Neuronal stem cell (in vitro differentiated cells): ENCODE data around the gene RANBP10.

Experiments used
- DNase-seq: peaks from one replicate; pipeline ENCODE4 v3.0.0-alpha.2; 2013; ENCODE audit warnings: low spot score
- H2AFZ ChIP-seq: one replicate; pipeline ENCODE4 v1.6.1; 2013; ENCODE audit warnings: mild to moderate bottlenecking, low read length, inconsistent platforms
- H2AK5ac ChIP-seq: 2 replicates; pipeline ENCODE4 v1.6.1; 2013; ENCODE audit warnings: low read depth, mild to moderate bottlenecking, inconsistent platforms, low read length, moderate library complexity, mixed read lengths
- H2BK120ac ChIP-seq: 2 replicates; pipeline ENCODE4 v1.6.1; 2013; ENCODE audit warnings: low read depth, mild to moderate bottlenecking, inconsistent platforms, low read length, moderate library complexity, mixed read lengths
- H2BK12ac ChIP-seq: one replicate; pipeline ENCODE4 v1.6.1; 2013; ENCODE audit warnings: low read length, inconsistent platforms
- H2BK15ac ChIP-seq: 2 replicates; pipeline ENCODE4 v1.6.1; 2013; ENCODE audit warnings: mild to moderate bottlenecking, low read length, inconsistent platforms, mixed read lengths
- H2BK5ac ChIP-seq: one replicate; pipeline ENCODE4 v1.6.1; 2013; ENCODE audit warnings: inconsistent platforms, mild to moderate bottlenecking, low read length, moderate library complexity
- H3K14ac ChIP-seq: one replicate; pipeline ENCODE4 v1.6.1; 2013; ENCODE audit warnings: low read length, inconsistent platforms
- H3K18ac ChIP-seq: 2 replicates; pipeline ENCODE4 v1.6.1; 2013; ENCODE audit warnings: low read length, inconsistent platforms
- H3K23ac ChIP-seq: 2 replicates; pipeline ENCODE4 v1.6.1; 2013; ENCODE audit warnings: low read depth, mild to moderate bottlenecking, mixed read lengths, low read length, inconsistent platforms; ENCODE audit not compliant: poor library complexity
- H3K27ac ChIP-seq: replicated peaks from 3 replicates; pipeline ENCODE4 v1.5.1; 2013; ENCODE audit warnings: low read length, inconsistent platforms
- H3K27me3 ChIP-seq, 3 experiments: 2 replicates each; pipeline ENCODE4 v1.6.1; 2013; ENCODE audit warnings: low read length in 3 of 3, mild to moderate bottlenecking in 2 of 3, inconsistent platforms in 1 of 3, low read depth in 1 of 3, mixed read lengths in 1 of 3, moderate library complexity in 1 of 3; ENCODE audit not compliant: control insufficient read depth in 3 of 3, insufficient read depth in 3 of 3
- H3K36me3 ChIP-seq, 2 donors: replicated peaks in 1 of 2; 2 replicates each; pipeline ENCODE4 v1.6.1; 2013; ENCODE audit warnings: low read length in 2 of 2; ENCODE audit not compliant: control insufficient read depth in 2 of 2, insufficient read depth in 2 of 2
- H3K4ac ChIP-seq: 2 replicates; pipeline ENCODE4 v1.6.1; 2013; ENCODE audit warnings: inconsistent platforms, mild to moderate bottlenecking, low read length, moderate library complexity
- H3K4me1 ChIP-seq, 2 donors: 1 replicate in 1 of 2; 2 replicates in 1 of 2; pipeline ENCODE4 v1.6.1; 2013; ENCODE audit warnings: low read length in 2 of 2, low read depth in 1 of 2; ENCODE audit not compliant: control insufficient read depth in 2 of 2, insufficient read depth in 1 of 2
- H3K4me2 ChIP-seq: one replicate; pipeline ENCODE4 v1.6.1; 2013; ENCODE audit warnings: mild to moderate bottlenecking, low read length, inconsistent platforms; ENCODE audit not compliant: insufficient read depth, poor library complexity, severe bottlenecking
- H3K4me3 ChIP-seq, 2 donors: 2 replicates each; pipeline ENCODE4 v1.5.1; 2013; ENCODE audit warnings: low read length in 2 of 2, mild to moderate bottlenecking in 2 of 2, inconsistent platforms in 1 of 2, moderate library complexity in 1 of 2
- H3K79me1 ChIP-seq: one replicate; pipeline ENCODE4 v1.6.1; 2013; ENCODE audit warnings: low read depth, mild to moderate bottlenecking, inconsistent platforms, low read length, moderate library complexity
- H3K9ac ChIP-seq: one replicate; pipeline ENCODE4 v1.6.1; 2013; ENCODE audit warnings: mild to moderate bottlenecking, low read depth, low read length, inconsistent platforms; ENCODE audit not compliant: poor library complexity
- H3K9me3 ChIP-seq, 2 donors: replicated peaks in 1 of 2; 2 replicates each; pipeline versions ENCODE3 to v1.6.1; 2013; ENCODE audit warnings: low read length in 2 of 2, mild to moderate bottlenecking in 2 of 2, inconsistent platforms in 1 of 2, low read depth in 1 of 2, mixed read lengths in 1 of 2, moderate library complexity in 1 of 2; ENCODE audit not compliant: control insufficient read depth in 2 of 2, insufficient read depth in 1 of 2
- H4K8ac ChIP-seq: one replicate; pipeline ENCODE4 v1.6.1; 2013; ENCODE audit warnings: low read depth, mild to moderate bottlenecking, inconsistent platforms, low read length, moderate library complexity
- H4K91ac ChIP-seq: one replicate; pipeline ENCODE4 v1.6.1; 2013; ENCODE audit warnings: low read length, low read depth, mild to moderate bottlenecking, inconsistent platforms; ENCODE audit not compliant: poor library complexity
- WGBS, 2 donors: extraction: QIAGEN DNeasy Blood & Tissue Kit; methylation state at CpG; one replicate each; pipeline ENCODE4 v1.1.7; 2013; ENCODE audit warnings: missing lambda C conversion rate in 2 of 2, mixed read lengths in 1 of 2; ENCODE audit not compliant: insufficient read length in 2 of 2, insufficient replicate concordance in 1 of 2; ENCODE audit errors: extremely low coverage in 2 of 2; 5-methylcytosine and 5-hydroxymethylcytosine counted together

Gene RANBP10

GRCh38 chr16:67748834-67749233 lies 57.5 kb downstream of the RANBP10 start:
- Histone ChIP-seq H2AFZ (no peak overlapping the region), H3K79me1 (peaks cover 3% of the 10 kb centered on the region), H2BK120ac (no peak overlapping the region), H3K36me3 (peaks cover 6 to 16% of the 10 kb centered on the region in 2 donors), H3K27ac (no peak overlapping the region), H2BK12ac (no peak overlapping the region), H3K23ac (no peak overlapping the region), H3K27me3 (no peaks in the 10 kb centered on the region), H4K91ac (no peak overlapping the region), H3K9ac (no peak overlapping the region), H3K4me3 (no peak overlapping the region), H4K8ac (no peak overlapping the region), H2BK15ac (no peak overlapping the region), H3K4me1 (peaks cover 2 to 4% of the 10 kb centered on the region in 2 donors), H3K4ac (no peak overlapping the region), H2BK5ac (no peak overlapping the region), H3K4me2 (no peak overlapping the region), H2AK5ac (no peak overlapping the region), H3K18ac (no peak overlapping the region), H3K9me3 (peaks cover 0 to 1% of the 10 kb centered on the region in 2 donors), H3K14ac (no peak overlapping the region)
- WGBS, 2 donors, result no CpG with 5 or more reads among the region's 3 CpGs
- no peak for DNase-seq

GRCh38 chr16:67746846-67747245 lies 59.5 kb downstream of the RANBP10 start:
- Histone ChIP-seq H2BK15ac (no peak overlapping the region), H3K36me3 (peaks cover 19 to 27% of the 10 kb centered on the region in 2 donors), H3K23ac (no peak overlapping the region), H3K4me1 (peaks cover 2 to 4% of the 10 kb centered on the region in 2 donors), H2BK12ac (no peak overlapping the region), H2BK5ac (no peak overlapping the region), H3K18ac (no peak overlapping the region), H3K27ac (no peak overlapping the region), H3K4ac (no peak overlapping the region), H3K4me3 (no peak overlapping the region), H3K9ac (no peak overlapping the region), H4K91ac (no peak overlapping the region), H2AK5ac (no peak overlapping the region), H2BK120ac (no peak overlapping the region), H3K4me2 (no peak overlapping the region), H4K8ac (no peak overlapping the region), H3K27me3 (no peaks in the 10 kb centered on the region), H3K79me1 (peaks cover 7% of the 10 kb centered on the region), H2AFZ (no peak overlapping the region), H3K9me3 (peaks cover 0 to 1% of the 10 kb centered on the region in 2 donors), H3K14ac (no peak overlapping the region)
- no peak for DNase-seq

- H3K23ac ChIP-seq, result no peak overlapping the region
- no peak overlapping the region for H4K8ac ChIP-seq
- no peak for DNase-seq
- H3K14ac ChIP-seq, result no peak overlapping the region
- no peak overlapping the region for H2BK120ac ChIP-seq
- no peak overlapping the region for H4K91ac ChIP-seq
- WGBS, 2 donors, result no CpG with 5 or more reads among the region's 4 CpGs
- no peak overlapping the region for H3K4me3 ChIP-seq
- H3K27me3 ChIP-seq, result no peaks in the 10 kb centered on the region
- H3K79me1 ChIP-seq, result peaks cover 4% of the 10 kb centered on the region
- H3K9ac ChIP-seq, result no peak overlapping the region
- peaks cover 30 to 58% of the 10 kb centered on the region in 2 donors for H3K36me3 ChIP-seq
- H2AFZ ChIP-seq, result no peak overlapping the region
- no peak overlapping the region for H2BK12ac ChIP-seq
- no peak overlapping the region for H2BK15ac ChIP-seq
- H3K9me3 ChIP-seq, result no peaks in the 10 kb centered on the region
- H3K18ac ChIP-seq, result no peak overlapping the region
- H3K4me2 ChIP-seq, result no peak overlapping the region
- no peak overlapping the region for H3K4ac ChIP-seq
- no peak overlapping the region for H3K27ac ChIP-seq
- no peak overlapping the region for H2BK5ac ChIP-seq
- no peaks in the 10 kb centered on the region for H3K4me1 ChIP-seq
- H2AK5ac ChIP-seq, result no peak overlapping the region
These were observed 65.2 kb downstream of the RANBP10 start for GRCh38 chr16:67741118-67741517.

- H3K27ac ChIP-seq, result no peak overlapping the region
- H3K9me3 ChIP-seq, result no peaks in the 10 kb centered on the region
- H3K18ac ChIP-seq, result no peak overlapping the region
- no peak overlapping the region for H2AFZ ChIP-seq
- DNase-seq, result no peak
- no peak overlapping the region for H4K91ac ChIP-seq
- no peaks in the 10 kb centered on the region for H3K27me3 ChIP-seq
- H2BK15ac ChIP-seq, result no peak overlapping the region
- H2BK120ac ChIP-seq, result no peak overlapping the region
- peaks cover 4% of the 10 kb centered on the region for H3K79me1 ChIP-seq
- no peak overlapping the region for H3K14ac ChIP-seq
- H3K36me3 ChIP-seq, result peaks cover 30 to 60% of the 10 kb centered on the region in 2 donors
- H3K23ac ChIP-seq, result no peak overlapping the region
- no peak overlapping the region for H2BK12ac ChIP-seq
- no CpG with 5 or more reads among the region's 3 CpGs for WGBS, 2 donors
- no peak overlapping the region for H3K4me3 ChIP-seq
- no peak overlapping the region for H2BK5ac ChIP-seq
- no peaks in the 10 kb centered on the region for H3K4me1 ChIP-seq
- H3K4me2 ChIP-seq, result no peak overlapping the region
- no peak overlapping the region for H4K8ac ChIP-seq
- no peak overlapping the region for H3K9ac ChIP-seq
- H2AK5ac ChIP-seq, result no peak overlapping the region
- no peak overlapping the region for H3K4ac ChIP-seq
These were observed 66.0 kb downstream of the RANBP10 start for GRCh38 chr16:67740391-67740790.
